DMS 273 (cell line): ENCODE results near the gene IFT81.
"Not testable (repeated sequence)": the region's sequence is repeated elsewhere in the genome, so short reads cannot be mapped to it uniquely, and the experiment has no call there.

Experiments
- DNase-seq: peaks from one replicate; lab custom pipeline; 2025; ENCODE audit not compliant: unreplicated experiment; lab: John Stamatoyannopoulos, UW

Gene IFT81

DNA sequence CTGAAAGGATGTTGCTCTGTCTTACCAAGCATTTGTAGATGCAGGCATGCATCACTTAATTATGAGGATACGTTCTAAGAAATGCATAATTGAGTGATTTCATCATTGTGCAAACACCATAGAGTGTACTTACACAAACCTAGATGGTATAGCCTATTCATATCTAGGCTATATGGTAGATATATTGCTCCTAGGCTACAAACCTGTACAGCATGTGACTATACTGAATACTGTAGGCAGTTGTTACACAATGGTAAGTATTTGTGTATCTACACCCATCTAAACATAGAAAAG, 75.9 kb downstream of the IFT81 start:
- no peak for DNase-seq

DNA sequence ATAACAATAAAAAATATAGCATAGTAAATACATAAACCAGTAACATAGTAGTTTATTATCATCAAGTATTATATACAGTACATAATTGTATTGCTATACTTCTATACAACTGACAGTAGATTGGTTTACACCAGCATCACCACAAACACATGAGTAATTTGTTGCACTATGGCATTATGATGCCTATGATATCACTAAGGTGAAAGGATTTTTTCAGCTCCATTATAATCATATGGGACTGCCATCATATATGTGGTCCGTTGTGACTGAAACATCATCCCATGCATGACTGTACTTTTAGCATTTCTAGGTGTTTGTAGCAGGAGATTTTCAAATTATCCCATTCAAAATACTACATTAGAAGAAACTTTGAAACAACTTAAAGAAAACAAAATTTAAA, 77.8 kb downstream of the IFT81 start:
- no peak for DNase-seq

DNA sequence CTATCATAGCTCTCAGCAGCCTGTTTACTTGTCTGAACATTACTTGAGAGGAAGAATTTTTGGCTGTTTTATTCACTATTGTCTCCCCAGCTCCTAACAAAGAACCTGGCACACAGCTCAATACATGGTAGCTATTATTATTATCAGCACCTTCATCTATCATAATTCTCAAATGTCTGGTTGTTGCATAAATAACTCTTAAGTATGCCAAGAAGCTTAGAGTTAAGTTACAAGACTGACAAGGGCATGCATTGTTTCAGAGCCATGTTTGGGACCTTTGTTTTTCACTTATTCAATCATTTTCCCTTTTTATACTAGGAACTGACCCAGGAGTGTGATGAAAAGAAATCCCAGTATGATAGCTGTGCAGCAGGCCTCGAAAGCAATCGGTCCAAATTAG, 79.4 kb downstream of the IFT81 start:
- DNase-seq = no peak

DNA sequence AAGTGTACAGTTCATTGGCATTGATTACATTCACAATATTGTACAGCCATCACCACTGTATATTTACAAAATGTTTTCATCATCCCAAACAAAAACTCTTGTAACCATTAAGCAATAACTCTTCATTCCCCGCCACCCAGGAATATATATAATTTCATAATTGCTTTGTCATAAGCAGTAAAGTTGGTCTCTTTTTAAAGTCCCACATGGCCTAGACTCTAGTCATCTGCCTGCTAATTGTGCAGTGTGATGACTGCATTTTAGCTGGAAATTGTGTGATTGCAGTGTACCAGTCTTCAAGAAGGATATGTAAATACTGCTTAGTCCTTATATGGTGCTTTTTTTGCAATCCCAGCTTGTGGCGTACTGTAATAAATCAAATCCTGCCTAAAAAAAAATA, 81.8 kb downstream of the IFT81 start:
- no peak for DNase-seq

DNA sequence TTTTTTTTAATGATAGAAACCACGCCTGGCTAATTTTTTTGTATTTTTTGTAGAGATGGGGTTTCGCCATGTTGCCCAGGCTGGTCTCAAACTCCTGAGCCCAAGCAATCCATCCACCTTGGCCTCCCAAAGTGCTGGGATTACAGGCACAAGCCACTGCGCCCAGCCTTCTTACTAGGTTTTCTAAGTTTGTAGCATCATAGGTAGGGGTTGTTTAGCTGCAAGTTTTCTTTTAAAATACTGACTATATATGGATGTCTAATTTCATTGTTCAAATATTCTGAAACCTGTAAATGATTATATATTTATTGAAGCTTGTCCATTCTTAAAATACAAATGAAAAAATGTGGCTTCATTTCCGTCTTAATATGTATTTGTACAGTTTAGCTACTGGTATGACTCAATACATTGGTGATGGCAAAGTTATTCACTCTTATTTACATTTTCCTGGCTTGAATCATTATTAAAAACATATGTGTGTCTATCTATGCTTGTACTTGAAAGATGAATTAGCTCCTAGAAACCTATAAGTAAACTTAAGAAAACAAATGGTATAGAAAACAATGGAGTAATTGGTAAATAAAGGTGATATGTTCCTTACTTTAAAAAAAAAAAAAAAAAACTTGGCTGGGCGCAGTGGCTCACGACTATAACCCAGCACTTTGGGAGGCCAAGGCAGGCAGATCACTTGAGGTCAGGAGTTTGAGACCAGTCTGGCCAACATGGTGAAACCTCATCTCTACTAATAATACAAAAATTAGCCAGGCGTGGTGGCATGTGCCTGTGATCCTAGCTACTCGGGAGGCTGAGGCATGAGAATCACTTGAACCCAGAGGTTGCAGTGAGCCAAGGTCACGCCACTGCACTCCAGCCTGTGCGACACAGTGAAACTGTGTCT, 87.7 kb downstream of the IFT81 start:
- DNase-seq = not testable (repeated sequence)

DNA sequence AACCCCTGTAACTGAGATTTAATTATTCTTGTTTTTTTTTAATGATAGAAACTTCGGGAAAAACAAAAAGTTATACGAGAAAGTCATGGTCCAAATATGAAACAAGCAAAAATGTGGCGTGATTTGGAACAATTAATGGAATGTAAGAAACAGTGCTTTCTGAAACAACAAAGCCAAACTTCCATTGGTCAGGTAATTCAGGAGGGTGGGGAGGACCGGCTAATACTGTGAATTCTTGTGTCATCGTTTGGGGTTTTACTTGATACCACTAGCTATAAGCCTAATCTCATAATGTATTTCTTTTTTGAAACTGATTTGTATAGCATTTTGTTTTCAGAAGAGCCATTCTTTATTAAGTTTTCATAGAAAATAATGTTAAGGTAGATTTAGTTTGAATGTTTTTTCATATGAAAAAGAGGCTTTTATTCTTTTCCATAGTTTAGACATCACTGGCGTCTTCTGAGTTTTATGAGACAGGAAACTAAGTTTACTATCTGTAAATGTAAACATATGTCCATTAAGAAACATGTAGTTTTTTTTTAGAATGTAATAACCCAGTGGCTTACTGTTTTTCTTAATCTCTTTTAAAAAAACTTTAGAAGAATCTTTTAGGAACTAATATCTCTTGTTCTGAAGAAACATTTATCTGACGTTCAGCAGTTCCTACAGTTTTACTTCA, 94.0 kb downstream of the IFT81 start:
- DNase-seq = no peak

DNA sequence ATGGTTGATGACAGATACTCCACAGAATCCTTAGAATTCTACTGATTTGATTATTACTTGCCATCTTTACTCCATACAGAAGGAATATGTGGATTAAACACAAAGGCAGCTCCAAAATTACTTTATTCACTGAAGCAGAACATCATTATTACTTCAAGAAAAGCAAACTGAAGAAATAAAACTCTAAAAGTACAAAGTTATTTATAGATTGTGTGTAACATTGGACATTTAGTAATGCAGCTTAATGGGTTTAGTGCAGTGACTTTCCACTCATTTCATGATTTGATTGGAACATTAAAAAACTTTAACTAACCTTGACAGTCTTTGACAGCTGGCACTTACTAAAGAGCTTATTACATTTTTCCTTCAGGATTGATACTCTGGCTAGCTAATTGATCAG, 97.9 kb downstream of the IFT81 start:
- DNase-seq = no peak

DNA sequence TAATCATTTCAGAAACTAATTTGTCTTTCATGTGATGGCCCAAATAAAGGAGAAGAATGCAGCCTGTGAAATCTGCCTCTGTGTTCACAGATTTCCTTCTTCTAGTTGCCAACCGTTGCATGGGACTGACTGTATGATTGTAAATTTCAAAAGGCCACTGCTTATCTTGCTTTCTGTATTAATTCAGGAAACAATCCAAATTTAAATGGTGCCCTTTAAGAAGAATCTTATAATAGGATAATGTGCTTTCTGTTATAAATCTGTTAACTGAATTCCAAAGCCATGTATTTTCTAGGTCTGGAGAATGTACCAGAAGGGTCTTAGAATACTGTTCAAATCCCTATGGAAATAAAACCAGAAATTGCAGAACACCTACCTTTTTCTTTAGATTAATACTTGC, 98.3 kb downstream of the IFT81 start:
- DNase-seq = no peak

DNA sequence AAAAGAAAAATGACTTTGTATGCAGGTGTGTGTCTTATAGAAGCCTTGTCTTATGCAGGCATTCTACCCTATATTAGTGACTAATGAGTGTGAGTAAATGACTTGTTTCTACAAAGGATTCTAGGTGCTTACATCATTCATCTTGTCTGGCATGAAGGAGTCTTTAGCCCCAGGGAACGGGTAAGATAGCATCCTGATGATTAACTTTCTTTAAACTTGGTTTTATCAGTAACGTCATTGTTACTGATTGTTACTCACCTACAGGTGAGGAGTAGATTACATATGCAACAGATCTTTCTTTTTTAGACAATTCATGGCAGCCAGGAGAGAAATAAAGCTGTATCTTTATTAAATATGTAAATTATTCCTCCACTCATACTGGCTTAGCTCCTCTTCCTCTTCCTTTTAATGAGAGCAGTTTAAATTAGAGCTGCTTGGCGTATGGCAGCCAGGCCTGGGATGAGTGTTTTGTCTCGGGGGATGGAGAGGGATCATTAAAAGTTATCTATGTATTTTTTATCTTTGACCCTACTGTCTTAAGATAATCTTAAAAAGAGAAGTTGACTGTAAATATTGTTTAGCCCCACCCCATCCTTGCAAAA, 99.7 kb downstream of the IFT81 start:
- DNase-seq = no peak

DNA sequence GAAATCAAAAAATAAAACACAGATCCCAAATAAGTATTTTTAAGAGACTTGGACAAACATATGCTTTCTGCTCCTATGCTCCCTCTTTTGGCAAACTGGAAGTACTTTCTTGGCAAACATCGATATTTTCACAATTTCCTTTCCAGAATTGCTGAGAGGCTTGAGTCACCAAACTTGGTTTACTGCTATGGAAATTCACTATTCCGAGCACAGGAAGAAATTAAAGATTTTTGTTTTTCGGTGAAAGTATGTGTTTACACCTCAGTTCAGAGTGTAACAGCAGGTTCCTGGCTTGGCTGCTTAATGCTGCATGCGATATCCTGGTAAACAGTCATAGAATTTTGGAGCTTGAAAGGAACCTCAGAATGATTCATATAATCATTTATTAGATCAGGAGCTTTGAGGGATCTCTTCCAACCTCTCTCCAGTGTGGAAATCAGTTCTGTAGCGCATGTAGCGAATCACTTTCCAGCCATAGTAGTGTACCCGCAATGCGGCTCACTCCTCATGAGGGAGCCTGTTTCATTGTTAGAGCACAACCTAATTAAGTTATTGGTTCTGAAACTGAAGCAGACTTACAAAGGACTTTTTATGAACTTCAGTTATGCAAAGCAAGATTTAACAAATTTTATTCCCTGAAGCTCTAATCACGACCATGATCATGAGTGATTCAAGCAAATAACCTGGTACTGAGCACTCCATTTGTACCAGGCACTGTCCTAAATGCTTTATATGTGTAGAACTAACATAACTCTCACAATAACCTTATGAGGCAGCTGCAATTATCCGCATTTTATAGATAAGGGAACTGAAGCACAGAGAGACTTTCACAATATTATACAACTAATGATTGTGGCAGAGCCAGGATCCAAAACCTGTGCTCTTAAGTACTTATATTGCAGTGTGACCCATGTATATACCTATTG, 100.5 kb downstream of the IFT81 start:
- peak; percentile 32 for DNase-seq

DNA sequence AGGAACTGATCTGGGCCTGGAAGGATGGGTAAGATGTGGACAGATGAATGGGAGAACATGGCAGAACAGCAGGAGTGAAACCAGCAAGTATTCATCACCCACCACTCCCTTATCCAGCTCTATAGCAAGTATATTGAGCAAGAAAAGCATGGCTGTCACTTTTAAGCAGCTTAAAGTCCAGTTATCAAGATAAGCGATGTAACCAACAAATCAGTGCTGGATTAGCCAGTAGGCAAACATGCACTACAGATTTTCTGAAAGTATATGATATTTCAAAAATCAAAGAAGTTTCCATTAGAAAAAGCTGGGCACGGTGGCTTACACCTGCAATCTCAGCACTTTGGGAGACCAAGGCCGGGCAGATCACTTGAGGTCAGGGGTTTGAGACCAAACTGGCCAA, 103.0 kb downstream of the IFT81 start:
- no peak for DNase-seq

DNA sequence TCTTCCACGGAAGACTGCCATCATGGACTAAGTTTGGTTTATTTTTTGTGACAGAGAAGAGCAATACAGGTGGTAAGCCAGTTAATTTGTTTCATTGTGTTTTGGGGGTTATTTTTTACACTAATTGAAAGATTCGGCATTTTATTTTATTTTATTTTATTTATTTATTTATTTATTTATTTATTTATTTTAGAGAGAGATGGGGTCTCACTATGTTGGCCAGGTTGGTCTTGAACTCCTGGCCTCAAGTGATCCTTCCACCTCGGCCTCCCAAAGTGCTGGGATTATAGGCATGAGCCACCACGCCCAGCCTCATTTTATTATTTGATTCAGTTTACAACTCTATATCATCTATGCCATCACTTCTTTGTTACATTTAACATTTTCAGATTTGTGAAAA, 104.2 kb downstream of the IFT81 start:
- not testable (repeated sequence) for DNase-seq

DNA sequence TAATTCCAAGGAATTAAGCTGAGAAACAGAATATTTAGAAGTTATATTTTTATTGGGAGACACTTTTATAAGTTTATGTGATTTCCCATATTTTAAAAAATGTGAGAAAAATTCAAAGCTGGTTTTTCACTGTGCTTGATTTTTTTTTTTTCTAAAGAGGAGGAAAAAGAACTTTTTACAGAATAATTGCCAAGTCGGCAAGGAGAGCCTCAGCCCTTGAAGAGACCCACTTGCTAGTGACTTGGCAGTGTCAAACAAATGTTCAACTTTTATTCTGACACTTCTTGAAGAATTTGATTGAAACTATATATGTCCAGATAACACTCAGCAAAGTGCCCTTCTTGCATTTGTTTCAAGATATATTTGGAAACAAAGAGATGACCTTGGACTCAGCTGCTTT, 104.6 kb downstream of the IFT81 start:
- DNase-seq = no peak

DNA sequence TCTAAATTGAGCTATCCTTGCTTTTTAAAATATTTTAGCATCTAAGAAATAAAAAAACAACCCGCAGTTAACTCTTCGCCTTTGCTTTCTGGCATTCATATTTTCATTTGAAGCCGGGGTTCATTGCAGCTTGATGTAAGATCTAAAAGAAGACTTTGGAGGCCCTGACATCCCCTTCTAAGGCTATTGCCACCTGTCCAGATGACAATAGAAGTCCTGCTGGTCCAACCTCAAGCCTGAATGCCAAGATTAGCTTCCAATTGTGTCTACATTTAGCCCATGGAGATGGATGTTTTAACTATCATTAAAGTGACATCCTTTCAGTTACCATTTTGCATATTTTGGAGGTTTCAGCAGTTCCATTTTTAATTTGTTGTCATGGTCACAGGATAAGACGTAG, 105.3 kb downstream of the IFT81 start:
- no peak for DNase-seq

DNA sequence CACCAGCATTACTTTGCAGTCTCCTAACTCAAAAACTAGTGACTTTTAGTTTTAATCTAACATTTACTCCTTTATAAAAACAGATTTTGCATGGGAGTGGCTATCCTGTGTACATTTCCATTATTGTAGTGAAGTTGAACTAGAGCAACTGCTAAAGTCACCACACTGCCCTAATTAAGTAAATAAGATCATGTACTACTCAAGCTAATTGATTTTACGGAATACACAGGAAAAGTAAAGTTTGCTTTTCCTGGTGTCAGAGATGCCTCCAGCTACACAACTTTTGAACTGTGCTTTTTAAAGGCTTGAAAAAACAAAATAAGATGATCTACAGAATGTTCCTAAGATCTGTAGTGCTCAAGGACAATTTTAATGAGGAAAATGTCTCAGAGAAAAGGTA, 106.5 kb downstream of the IFT81 start:
- DNase-seq = no peak

DNA sequence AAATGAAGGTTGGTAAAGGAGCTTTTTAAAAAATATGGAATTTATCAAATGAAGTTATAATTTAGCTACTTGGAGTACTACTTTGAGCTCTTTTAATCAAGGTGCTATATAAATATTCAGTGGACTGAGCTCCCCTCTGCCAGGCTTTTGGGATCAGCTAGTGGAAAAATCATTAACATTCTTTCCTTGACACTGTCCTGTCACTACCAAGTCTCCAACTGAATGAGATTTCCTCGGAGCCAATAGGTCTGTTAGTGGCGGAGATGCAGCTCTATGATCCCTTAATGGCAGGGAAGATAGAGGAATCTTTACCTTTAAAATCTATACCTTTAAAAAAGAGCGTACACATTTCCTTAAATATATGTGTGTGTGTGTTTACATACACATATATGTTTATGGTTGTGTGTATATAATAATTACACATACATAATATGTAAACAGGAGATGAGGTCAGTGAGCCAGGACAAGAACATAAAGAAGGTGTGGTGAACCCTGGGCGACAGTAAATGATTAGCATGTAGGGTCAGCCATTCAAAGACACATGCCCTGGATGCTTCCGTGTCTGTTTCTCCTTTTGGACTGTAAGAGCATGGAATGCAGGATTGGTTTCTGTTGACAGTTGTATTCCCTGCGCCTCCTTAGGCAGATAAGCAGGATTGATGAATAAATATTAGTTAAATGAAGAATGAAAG, 109.2 kb downstream of the IFT81 start:
- no peak for DNase-seq

DNA sequence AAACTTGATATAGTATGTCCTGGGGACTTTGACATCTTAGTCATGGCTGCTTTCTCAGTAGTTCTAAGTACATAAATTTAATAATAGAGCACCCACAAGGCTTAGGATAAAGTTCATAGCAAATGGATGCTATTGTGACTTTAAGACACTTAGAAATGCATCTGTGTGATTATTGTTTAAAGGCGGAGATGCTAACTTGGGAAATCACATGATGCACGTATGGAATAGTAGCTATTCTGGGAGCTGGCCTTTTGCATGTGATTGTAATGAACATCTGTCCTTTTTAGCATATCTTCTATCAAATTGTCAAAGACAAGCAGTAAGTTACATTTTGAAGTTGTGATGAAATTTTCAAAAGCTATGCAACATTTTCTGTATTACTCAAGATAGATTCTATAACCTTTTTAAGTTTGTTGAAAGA, 110.2 kb downstream of the IFT81 start:
- DNase-seq = peak; percentile 36

DNA sequence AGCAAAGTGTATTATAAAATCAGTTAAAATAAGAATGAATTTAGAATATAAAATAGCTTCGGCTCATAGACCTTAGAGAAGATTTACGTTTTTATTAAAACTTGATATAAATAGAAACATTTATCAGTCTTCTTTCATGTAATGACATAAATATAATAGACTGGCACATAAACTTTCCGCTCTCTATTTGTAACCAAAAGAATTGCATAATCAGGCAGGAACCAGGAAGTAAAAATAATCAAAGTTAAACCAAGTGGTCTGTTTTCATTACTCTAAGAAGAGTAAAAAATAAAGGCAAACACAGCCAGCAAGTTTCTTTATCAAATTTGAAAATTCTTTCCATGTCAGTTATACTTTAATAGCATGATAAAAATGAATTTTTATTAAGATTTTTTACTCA, 110.6 kb downstream of the IFT81 start:
- no peak for DNase-seq

DNA sequence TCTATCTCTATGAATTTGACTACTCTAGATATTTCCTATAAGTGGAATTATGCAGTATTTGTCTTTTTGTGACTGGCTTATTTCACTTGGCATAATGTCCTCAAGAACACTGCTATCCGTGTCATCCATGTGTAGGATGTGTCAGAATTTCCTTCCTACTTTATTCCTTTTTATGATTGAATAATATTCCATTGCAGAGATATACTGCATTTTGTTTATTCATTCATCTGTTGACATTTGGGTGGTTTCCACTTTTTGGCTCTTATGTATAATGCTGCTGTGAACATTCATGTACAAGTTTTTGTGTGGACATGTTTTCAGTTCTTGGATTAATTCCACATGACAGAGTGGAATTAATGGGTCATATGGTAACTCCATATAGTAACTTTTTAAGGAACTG, 111.2 kb downstream of the IFT81 start:
- no peak for DNase-seq

DNA sequence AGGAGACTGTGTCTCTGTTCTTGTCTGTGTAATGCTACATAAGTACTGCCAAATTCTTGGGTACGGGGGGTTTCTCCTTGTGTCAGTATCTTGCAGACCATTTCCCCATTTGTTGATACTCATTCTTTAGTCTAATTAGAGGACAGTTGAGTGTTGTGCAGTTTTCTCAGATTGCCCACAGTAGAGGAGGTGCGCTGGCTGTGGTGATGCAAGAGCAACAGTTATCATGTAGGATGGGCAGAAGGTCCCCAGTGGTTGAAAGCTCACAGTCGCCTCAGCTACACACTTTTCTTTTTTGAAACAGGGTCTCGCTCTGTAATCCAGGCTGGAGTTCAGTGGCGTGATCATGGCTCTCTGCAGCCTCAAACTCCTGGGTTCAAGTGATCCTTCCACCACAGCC, 119.1 kb downstream of the IFT81 start:
- no peak for DNase-seq

DNA sequence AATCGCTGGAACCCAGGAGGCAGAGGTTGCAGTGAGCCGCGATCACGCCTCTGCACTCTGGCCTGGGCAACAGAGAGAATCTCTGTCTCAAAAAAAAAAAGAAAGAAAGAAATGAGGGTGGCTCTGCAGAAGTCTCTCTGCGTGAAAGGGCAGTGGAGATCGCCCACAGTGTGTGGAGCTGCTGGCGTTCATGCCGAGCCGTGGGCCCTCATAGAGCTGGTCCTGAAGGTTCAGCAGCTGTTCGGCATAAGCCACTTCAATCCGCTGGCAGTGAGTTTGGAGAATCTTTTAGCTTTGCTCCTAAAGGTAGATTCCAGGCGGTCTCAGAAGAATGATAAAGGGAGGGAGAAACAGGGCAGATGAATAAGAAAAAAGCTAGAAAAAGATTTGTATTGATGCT, 120.2 kb downstream of the IFT81 start:
- no peak for DNase-seq
